Subcutaneous adipose tissue (tissue), 4 donors: Measurements from ENCODE around the gene TNIK. TPM values are rescaled to one million over a fixed set of nuclear protein-coding genes. Genes with fewer than 3 reads are reported as not detected.

Experiments used
- CTCF ChIP-seq: fragments of 450-650 bp; IDR thresholded peaks from one replicate; pipeline ENCODE4 v1.5.1; 2016; ENCODE audit warnings: low read depth, mild to moderate bottlenecking, control low read depth, antibody characterized with exemption, moderate library complexity
- total RNA-seq, 4 donors: library from RNA; depleted of rRNA; stranded (reverse); fragments of >200 nt; gene quantifications; one replicate each; pipeline ENCODE4 v1.1.0, GENCODE V29; 2016

TNIK gene
- total RNA-seq, 4 donors from 2014 or later = 1.5 to 11.7 (median 1.9) TPM

DNA sequence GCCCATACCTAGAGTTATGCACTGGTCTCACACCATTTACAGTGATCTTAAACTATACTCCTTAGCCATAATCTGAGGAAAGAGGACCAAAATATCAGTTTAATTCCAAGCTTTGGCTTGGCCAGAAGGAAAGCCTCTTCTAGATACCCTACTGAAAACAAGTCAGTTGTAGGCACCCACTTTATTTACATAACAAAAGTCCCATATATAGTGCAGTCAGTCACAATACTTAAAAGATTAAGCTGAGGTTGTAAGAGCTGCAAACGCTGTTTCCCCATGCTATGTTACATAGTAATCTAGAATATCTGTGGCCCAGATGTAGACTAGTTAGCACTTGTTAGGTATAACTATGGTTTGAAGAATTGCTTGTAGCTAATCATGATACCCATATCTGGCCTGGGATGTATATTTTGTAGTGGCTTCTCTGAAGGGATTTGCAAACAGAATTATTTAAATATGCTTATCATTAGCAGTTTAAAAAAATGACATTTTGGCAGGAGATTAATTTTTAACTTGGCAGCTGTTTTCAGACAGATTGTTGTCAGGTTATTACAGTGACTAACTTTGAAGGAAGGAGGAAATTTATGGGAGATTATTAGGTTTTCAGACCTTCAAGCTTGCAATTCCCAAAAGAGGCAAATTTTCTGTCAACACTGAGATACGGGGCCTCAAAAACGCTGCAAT lies 273.2 kb downstream of the TNIK start:
- no peak for TF ChIP-seq CTCF

GRCh38 chr3:171186383-171186782 lies 273.8 kb downstream of the TNIK start:
- no peak for TF ChIP-seq CTCF

GRCh38 chr3:171185959-171186358 lies 274.2 kb downstream of the TNIK start:
- TF ChIP-seq CTCF = no peak

GRCh38 chr3:171184372-171184771 lies 275.8 kb downstream of the TNIK start:
- no peak for TF ChIP-seq CTCF

- no peak for TF ChIP-seq CTCF
Measured at GRCh38 chr3:171183042-171183441, 277.2 kb downstream of the TNIK start.

DNA sequence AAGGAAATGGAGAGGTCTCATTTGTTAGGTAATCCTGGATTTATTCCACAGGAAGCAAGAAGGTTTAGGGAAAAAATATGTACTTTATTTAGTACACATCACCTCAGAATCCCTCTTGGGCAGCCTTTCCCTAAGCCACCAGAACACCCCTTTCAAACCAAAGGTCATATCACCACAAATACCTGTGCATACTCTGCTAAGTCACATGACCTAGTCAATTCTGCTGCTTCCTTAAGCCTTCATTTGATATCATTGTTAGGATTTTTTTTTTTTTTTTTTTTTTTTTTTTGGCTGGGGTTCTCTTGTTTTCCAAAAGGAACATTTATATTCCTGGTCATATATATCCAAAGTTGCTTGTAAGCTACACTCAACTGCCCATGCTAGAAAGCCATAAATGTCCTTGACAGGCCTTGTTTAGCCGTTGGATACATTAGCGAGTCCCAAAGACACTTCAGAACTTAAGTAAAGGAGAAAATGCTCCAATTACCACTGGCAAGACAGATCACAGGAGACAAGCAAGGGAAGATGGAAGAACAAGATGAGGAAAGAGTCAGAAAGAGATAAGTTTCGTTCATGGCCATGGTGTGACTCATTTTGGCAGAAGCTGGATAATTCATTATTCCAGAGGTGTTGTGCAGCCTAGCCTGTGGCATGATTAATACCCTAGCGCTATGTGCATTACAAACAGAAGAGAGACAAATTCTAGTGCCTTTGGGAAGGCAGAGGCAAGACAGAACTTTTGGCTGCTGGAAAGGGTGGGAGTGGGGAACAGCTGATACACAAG lies 278.1 kb downstream of the TNIK start:
- TF ChIP-seq CTCF = no peak

DNA sequence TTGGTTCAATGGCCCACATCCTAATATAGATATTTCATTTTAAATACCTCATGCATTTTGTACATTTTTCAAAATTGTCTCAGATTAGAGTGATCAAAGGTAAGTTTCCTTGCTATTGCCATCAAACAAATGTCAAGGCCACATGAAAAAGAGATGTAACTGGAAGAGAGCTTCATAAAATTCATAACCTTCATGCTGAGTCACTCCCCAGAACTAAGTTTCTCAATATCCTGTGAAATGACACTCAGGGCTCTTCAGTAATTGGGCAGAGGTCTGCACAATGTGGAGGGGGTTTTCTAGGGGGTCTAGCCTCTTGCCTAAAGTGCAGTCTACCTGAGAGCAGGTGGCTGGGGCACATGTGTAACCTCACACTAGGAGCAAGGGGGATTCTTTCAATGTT lies 281.5 kb downstream of the TNIK start:
- TF ChIP-seq CTCF = no peak
